Embryonic facial prominence (tissue), 1 donor: ENCODE data around the gene RTN4RL1.
"Not testable (repeated sequence)": the region's sequence is repeated elsewhere in the genome, so short reads cannot be mapped to it uniquely, and the experiment has no call there.

Experiments
- DNase-seq: peaks from one replicate; pipeline ENCODE4 v3.0.0-alpha.2; 2016; ENCODE audit errors: extremely low spot score

RTN4RL1 gene

GRCh38 chr17:1896243-1897104, 128.7 kb downstream of the RTN4RL1 start:
- no peak for DNase-seq

DNA sequence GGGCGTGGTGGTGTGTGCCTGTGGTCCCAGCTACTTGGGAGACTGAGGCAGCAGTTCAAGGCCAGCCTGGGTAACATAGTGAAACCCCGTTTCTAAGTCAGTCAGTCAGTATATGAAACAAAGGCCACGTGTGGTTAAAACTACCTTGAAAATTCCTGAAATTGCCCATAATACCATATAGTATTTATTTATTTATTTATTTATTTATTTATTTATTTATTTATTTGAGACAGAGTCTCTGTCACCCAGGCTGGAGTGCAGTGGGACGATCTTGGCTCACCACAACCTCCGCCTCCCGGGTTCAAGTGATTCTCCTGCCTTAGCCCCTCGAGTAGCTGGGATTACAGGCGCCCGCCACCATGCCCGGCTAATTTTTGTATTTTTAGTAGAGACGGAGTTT, 129.7 kb downstream of the RTN4RL1 start:
- not testable (repeated sequence) for DNase-seq

DNA sequence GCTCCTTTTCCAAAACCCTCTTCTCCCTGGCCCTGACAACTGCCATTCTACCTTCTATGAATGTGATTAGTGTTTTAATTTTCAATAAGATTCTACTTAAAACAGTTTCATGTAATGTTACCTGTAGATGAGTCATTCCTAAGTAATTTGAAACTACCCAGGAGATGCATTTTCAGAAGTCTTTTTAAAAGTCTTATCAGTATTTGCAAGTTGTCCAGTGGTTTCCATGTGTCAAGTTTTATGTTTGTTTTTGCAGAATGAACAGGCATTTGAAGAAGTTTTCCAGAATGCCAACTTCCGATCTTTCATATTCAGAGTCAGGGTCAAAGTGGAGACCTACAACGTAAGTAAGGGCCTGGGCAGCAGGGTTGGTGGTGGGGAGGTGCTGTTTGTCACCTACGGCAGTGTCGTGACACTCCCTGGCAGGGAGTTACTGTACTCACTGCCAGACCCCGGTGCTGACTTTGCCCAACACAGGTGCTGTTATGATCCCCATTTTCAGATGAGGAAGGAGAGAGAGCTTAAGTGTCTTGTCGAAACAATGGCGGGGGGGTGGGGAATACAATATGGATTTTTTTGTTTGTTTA, 130.3 kb downstream of the RTN4RL1 start:
- no peak for DNase-seq

DNA sequence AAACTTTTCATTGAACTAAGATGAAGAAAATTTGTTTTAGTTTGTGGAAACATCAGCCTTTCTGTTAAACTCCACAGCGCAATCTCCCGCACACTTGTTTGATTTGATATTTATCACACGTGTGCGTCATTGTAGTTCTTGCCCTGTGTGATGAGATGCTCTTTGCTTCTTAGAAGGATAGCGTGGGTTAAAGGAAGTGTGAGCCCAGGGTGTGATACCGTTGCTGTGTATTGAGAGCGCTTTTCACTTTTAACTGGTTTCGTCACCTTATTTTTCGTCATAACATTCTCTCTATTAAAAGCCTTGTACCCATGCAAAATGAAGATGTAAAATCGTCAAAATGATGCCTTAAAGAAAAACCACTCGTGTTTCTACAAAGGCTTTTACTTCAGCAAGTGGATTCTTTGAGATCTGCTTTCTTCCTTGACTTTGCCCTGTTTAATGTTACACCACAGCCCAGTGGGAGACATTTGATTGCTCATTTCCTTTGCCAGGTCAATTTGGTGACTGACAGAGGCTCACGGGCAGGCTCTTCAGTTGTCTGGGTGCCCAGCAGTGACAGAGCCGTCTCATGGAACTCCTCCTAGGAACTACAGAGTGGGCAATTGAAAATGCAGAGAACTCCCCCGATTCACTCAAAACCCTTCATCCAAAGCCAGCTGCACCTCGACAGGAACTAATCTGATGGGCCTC, 134.2 kb downstream of the RTN4RL1 start:
- no peak for DNase-seq

GRCh38 chr17:1888741-1889140, 136.4 kb downstream of the RTN4RL1 start:
- no peak for DNase-seq
